Posterior vena cava (tissue), 2 donors: ENCODE data around the gene ARPC5L. TPM values are rescaled to one million over a fixed set of nuclear protein-coding genes. Genes with fewer than 3 reads are reported as not detected.

Experiments used
- total RNA-seq, 2 donors: library from RNA; stranded (reverse); fragmentation: NEBNext Ultra II Directional; extraction: Animal tissue kit (Norgen Biotek cat#: 25700); gene quantifications; one replicate each; pipeline ENCODE4 v1.2.1, GENCODE V29; 2021
- donor health status: DM: yes; HTN: yes; CAD: no.
- donor health status: DM: yes; HTN: yes; CAD: no.

The ARPC5L gene
- total RNA-seq, 2 donors from 2014 or later = 23.1 to 23.4 TPM

Other genes starting within 250 kb of the ARPC5L start
- under 1 TPM; 0.23 to 0.76 TPM for gene NR6A1, start 90.8 kb upstream of the ARPC5L start, total RNA-seq
- gene OLFML2A, start 85.0 kb upstream of the ARPC5L start, total RNA-seq = 1 to 10 TPM; 7.8 to 9.1 TPM
- not detected for gene WDR38, start 8.7 kb upstream of the ARPC5L start, total RNA-seq
- gene RPL35, start 173 bp upstream of the ARPC5L start, total RNA-seq = 1,000 to 10,000 TPM in 1 of 2 donors, 100 to 1,000 TPM in 1; 997 to 1,074 TPM
- gene GOLGA1, start 79.0 kb downstream of the ARPC5L start, total RNA-seq = 10 to 100 TPM; 21.0 to 21.5 TPM